GM03348 (cell line): ENCODE measurements around the gene COL23A1.
"Not testable (repeated sequence)": the region's sequence is repeated elsewhere in the genome, so short reads cannot be mapped to it uniquely, and the experiment has no call there.

Source experiments
- DNase-seq: peaks from one replicate; pipeline ENCODE4 v3.0.0; 2012; ENCODE audit warnings: low spot score

Gene COL23A1

DNA sequence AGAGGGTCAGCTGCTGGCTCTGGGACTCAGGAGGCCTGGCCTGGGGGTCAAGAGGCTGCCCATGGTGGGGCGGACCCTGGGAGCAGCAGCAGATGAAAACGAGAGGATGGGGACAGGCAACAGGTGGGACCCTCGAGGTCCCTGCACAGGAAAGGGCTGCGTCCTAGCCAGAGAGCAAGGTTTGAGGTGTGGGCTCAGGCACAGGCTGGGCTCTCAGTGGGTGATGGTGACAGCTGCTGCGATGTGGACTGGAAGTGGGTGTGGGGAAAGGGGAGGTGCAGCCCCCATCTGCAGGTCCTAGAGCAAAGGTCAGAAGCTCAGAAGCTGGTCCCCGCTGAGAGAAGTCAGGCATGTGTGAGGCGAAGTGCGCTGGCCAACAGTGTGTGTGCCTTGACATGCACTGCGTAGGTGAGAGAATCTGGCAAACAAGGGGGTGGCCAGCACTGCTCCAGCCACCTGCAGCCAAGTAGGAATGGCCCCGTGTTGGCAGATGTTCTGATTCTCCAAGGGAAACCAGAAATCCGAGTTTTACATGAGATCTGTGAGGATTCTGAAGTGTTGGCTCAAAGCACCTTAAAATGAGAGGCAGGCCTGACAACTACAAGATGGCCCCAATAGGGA is 85.7 kb downstream of the COL23A1 start:
- no peak for DNase-seq

DNA sequence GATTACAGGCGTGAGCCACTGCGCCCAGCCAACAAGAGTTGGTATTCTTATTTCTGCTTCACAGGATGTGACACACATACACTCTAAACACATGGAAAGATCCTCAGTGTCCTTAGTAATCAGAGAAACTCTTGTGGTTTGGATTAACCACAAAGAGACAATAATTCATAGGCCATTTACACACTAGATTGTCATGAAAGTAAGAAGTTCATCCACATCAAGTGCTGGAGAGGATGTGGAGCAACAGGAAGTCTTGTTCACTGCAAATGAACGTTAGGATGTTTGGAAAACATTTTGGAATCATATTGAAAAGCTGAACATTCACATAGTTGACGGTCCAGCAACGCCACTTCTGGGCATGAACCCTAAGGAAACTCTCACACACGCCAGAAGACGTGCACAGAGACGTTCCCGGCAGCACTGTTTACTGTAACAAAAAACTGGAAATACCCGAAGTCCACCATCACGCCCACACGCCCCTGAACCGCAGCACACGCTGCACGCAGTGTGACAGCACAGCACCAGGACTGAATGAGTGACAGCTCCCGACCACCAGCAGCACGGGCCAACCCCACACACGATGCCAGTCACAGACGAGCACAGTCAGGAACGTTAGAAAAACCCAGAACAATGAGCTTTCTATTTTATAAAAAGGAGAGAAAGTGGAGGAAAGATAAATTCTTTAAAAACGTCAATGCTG is 87.6 kb downstream of the COL23A1 start:
- DNase-seq, result no peak

DNA sequence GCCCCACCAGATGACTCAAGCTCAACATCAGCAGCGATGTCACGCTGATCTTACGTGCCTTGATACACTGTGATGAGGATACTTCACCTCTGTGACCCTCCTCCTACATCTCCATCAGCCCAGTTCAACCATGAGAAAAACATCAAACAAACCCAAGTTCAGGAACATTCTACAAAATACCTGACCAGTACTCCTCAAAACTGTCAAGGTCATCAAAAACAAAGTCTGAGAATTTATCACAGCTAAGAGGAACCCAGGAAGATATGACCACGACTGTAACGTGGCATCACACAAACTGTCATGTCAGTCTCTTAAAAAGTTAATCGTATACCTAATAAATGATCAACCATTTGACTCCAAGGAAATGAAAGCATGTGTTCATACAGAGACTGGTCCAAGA is 90.8 kb downstream of the COL23A1 start:
- no peak for DNase-seq

DNA sequence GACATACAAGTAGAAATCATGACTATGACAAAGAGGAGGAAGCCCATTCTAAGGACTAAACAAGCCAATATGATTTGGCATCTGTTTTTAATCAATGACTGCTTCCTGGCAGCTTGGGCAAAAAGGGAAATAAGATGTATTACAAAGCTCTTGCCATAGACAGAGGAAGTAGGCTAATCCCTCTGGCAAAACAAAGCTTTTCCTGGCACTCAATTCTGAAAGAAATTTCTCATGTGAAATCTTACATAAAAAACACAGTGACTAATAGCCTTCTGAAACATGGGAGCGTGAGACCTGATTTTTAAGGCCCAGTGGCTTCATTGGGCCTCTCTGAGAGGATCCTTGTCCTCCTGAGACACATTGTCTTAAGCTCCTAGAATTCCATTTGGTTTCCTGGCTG is 93.6 kb downstream of the COL23A1 start:
- DNase-seq, result no peak

DNA sequence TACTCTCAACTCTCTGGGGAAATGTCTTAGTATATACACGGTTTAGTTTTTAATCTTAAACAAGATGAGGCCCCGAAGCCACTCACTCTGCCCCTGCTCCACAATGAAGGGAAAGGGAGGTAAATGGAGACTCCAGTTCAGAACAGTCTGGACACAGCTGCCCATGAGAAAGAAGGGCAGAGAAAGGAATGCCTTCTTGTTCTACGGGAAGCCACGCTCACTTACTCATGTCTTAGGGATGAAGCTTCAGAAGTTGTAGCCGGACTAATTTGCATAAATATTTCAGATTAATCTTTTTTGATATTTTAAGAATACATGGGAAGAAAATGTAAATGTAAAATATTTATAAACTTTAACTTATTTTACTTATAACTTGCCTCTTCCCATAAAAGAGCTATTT is 94.0 kb downstream of the COL23A1 start:
- no peak for DNase-seq

DNA sequence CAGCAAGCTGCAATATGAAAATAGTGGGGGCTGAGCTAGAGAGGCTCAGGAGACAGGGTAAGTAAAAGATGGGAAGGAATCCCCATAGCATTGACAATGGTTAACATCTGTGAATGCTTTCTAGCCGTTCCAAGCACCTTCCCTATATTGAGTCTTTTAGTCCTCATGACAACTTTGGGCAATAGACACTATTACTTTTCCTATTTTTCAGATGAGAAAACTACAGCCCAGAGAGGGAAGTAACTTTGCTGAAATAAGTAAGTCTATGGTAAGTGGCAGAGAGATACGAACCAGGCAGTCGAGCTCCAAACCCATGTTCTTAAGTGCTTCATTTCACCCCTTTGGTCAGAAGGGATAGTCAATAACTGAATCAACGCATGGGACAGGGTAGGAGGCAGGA is 94.5 kb downstream of the COL23A1 start:
- DNase-seq, result no peak

DNA sequence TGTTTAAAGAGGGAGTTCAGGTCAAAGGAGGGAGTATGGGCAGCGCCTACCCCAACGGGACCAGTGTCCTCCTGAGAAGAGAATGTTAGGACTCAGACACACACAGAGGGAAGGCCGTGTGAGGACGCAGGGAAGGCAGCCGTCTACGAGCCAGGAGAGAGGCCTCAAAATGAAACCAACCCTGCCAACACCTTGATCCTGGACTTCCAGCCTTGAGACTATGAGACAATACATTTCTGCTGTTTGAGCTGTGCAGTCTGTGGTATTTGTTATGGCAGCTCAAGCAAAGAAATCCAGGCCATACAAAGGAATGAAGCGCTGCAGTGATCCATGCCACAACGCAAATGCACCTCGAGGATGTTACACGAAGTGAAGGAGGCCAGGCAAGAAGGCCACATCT is 97.9 kb downstream of the COL23A1 start:
- DNase-seq, result no peak

DNA sequence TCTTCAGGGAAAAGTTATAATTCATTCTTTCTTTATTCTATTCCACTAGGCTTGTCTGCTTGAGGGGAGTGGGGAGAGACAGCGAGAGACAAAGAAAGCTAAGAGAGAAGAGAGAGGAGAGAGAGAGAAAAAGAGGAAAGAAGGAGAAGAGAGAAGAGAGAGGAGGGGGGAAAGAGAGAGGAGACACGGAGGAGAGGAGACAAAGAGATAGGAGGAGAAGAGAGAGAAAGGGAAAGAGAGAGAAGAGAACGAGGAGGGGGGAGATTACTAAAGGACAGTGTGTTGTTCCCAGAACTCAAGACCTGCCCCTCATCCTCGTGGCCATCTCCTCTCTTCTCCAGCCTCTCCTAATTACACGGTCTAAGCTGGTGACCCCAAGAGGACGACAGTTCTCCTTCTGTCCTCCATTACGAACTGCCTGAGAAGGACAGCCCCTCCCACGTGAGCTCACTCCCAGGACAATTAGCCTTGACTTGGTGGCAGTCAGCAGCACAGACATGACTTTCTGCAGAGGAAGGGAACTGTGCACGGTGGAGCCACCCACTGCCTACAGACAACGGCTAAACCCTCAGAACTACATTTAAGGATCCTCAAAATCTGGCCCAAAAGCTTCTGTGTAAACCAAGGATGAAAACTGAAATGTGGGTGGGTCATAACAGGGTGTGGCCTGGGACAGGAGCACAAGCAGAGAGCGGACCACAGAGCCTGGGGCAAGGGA is 99.1 kb downstream of the COL23A1 start:
- DNase-seq, result no peak

DNA sequence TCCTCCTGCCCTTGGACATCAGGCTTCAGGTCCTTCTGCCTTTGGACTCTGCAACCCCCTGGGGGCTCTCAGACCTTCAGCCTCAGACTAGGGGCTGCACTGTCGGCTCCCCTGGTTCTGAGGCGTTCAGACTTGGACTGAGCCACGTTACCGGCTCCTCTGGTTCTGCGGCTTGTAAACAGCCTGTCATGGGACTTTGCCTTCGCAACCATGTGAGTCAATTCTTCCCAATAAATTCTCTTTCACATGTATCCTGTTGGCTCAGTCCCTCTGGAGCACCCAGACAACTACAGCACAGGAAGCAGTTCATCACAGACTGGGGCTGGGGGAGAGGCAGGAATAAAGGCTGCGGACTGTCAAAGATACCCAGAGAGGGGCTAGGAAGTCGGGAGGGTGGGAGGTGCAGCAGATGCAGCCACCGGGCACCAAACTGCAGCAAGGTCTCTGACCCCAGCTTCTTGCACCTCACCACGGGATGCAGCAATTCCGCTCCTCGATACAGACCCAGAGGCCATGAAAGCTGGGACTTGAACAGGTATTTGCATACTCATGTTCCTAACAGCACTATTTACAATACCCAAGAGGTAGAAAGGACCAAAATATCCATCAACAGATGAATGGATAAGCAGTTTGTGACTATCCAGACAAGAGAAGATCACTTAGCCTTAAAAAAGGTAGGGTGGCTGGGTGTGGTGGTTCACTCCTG is 100.8 kb downstream of the COL23A1 start:
- DNase-seq, result no peak

DNA sequence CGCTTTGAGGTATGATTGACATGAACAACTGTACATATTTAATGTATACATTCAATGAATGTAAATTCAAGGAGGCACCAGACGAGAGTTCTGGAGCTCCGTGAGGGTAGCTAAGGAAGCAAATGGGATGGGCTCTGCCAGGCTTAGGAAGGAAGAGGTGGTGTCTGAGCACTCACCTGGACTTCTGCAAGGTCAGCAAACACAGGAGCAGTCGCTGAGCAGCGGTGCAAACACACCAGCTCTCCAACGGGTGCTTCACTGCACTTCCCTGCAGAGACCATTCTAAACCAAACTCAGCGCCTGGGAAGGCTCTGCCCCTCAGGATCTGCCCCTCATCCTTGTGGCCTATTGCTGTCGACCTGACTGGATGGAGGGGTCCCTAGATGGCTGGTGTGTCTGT is 101.5 kb downstream of the COL23A1 start:
- DNase-seq, result no peak

DNA sequence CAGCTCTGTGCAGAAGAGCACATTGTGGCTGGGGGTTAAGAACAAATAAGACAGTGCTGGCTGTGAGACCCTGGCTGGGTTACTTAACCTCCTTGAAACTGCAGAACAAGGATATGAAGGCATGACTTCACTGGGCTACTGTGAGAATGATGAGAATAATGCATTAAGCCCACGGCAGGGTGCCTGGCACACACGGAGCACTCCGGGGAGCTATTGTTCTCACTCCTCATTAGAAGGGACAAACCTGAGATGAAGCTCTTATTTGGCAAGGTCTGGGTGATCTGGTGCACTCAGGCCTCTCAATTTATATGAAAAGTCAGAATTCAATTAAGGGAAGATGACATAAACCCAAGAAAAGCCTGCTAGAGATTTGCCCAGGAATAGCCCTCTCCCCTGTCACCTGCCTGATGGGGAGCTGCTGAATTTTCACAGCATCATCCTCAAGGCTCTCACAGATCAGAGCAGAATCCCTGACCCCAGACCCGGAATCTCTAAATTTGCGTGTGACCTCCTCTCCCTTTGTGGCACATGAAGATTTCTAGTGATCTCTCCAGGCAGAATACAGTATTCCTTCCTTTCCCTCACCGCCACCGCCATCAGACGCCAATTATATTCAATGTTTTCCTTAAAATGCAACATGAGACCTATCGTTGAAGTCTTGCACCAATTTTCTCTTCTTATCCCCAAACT is 102.1 kb downstream of the COL23A1 start:
- no peak for DNase-seq

DNA sequence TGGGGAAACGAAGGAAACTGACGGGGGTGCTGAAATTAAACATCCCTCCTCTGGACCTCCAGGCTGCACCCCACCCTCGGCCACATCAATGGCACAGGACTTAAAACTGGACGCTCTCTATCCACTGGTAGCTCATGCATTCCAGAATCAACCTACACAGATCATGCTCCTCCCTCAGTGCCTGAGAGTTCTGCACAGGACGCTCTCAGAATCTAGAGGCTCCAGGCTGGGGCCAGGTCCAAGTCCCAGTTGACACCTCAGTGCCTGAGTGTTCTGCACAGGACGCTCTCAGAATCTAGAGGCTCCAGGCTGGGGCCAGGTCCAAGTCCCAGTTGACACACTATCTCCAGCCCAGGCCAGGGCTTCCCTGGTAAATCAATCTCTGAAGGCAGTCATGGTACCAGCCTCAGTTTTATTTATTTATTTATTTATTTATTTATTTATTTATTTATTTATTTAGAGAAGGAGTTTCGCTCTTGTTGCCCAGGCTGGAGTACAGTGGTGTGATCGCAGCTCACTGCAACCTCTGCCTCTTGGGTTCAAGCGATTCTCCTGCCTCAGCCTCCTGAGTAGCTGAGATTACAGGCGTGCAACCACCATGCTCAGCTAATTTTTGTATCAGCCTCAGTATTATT is 103.2 kb downstream of the COL23A1 start:
- DNase-seq, result not testable (repeated sequence)

DNA sequence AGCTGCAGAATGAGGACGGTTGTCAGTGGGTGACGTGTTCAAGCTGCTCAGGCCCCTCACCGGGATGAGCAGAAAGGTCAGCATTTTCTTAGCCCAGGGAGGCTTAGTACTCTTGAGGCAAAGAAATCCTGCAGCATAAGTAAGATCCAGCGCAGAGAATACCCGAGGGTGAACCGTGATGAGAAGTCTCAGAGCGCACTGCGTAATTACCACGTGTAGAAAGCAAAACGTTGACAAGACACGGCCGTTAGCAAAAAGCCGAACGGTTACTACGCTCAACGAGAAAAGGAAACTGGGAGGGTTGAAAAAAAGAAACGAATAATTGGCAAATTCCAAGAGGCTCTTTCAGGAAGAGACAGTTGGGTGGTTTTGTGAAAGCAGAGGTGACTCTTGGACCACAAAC is 104.0 kb downstream of the COL23A1 start:
- DNase-seq, result no peak

DNA sequence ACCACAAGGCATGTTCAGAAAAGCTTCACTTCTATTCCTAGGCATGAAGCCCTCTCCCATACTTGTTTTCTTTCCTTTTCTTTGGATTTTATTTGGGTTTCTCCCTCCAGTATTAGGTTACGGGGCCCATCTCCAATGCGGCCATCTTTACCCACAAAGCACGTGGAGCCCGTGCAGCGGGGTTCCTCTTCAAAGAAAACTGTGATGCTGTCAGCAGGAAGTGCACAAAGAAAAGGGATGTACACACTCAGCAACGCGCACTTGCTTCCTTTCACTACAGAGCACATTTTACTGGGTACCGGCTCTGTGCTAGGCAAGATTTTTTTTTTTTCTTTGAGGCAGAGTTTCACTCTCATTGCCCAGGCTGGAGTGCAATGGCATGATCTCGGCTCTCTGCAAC is 106.6 kb downstream of the COL23A1 start:
- no peak for DNase-seq

DNA sequence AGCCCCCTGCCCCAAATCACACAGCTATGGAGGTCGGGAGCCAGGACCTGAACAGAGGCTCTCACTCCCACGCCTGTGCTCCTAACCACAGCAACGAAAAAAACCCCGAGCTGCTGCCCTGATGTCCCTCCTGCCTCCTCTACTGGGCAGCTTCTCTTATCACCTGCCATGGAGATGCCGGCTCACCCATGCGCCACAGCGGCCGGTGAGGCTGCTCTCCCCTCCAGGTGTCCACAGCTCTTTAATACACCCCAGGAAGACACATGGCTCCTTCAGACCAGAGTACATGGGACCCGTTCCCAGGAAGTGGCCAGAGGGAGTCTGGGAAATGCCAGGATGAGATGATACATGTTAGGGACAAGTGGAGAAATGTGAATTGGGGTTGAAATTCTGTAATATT is 110.9 kb downstream of the COL23A1 start:
- no peak for DNase-seq

DNA sequence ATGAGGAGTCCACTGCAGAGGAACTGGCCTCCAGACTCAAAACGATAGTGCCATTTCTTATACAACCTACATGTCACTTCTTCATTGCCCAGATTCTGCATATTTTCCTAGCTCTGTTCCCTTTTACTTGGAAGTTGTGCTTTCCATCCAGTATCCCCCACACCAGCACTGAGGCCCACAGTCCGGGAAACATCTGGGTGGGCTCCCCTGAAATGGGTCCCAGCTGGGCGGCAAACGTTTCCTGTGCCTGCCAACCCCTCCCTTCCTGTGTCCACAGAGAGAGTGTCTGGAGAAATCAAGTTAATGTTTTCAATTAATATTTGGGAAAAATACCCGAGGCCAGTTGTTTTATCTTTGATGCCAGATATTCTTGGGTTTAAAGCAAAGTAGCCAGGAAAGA is 111.8 kb downstream of the COL23A1 start:
- DNase-seq, result no peak

DNA sequence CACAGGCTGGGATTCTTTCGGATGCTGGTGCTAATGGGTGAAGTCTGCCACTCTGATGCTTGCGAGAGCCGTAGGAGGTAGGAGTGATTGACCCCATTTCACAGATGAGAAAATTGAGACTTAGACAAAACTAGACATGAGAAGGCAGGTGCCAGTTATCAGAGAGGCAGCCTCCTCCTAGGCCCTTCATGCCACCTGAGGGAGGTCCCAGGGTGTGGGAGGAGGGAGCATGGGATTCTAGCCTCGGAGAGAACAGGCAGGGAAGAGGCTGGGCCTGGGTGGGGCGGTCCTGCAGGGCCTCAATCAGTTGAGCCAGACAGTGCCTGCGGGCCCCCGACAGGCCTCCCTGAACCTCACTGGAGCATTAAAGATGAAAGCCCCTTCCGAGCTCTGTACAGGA is 112.4 kb downstream of the COL23A1 start:
- DNase-seq, result no peak

DNA sequence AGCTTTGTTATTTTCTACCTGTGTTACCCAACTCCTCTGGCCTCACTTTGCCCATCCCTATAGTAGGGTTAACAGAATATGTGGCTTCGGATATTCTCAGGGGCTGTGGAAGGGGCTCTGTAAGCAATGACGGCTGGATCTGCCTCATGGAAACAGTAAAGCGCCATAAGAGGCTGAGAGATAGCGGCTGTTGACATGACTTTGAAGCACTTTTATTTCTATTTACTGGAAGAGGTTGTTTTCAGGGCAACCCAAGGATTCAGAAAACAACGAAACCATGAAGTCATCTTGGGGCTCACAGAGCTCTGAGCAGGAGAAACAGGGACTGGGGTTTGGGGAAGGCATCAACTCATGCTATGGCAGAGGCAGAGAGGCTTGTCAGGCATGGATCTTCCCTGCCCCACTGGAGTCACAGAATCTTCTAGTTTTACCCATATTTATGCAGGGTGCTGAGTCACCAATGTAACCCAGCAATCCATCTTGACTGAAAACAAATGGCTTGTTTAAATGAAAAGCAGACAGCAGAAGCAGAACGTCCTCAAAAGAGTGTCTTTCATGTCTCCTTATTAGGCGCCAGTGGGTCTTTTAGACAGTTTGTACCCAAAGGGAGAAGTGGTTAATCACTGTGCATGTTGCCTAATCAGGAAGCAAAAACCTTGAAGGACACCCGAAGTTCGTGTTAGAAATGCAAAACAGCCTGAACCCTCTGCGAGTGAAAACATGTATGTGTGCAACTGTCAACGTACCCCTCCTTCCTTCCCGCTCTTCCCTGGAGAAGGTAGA is 113.0 kb downstream of the COL23A1 start:
- no peak for DNase-seq

DNA sequence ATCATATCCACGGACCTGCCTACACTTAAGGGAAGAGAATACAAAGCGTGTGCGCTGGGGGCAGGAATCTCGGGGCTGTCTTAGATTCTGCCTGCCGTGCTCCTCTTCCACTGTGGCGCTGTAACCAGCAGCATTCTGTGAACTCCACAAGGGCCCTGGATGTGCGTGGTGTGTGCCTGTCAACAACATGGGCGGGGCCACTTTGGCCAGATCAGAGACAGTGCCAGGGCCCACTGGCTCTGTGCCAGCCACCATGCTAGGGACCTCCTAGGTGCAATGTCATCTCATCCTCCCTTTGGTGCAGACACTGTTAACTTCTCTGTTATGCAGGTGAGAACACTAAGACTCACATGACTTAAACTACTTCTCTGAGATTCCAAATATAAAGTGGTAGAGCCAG is 113.7 kb downstream of the COL23A1 start:
- no peak for DNase-seq

DNA sequence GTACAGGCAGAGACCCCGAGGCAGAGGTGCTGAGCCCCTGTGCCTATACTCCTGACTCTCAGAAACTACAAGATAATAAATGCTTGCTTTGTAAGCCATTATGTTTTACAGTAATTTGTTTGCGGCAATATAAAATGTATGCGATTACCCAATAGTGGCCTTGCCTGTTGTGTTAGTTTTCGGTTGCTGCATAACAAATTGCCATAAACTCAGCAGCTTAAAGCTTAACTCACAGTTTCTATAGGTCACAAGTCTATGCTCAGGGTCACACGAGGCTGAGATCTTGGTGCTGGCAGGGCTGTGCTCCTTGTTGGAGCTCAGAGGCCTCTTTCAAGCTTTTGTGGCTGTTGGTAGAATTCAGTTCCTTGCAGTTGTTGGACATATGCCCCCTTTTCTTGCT is 114.8 kb downstream of the COL23A1 start:
- no peak for DNase-seq

DNA sequence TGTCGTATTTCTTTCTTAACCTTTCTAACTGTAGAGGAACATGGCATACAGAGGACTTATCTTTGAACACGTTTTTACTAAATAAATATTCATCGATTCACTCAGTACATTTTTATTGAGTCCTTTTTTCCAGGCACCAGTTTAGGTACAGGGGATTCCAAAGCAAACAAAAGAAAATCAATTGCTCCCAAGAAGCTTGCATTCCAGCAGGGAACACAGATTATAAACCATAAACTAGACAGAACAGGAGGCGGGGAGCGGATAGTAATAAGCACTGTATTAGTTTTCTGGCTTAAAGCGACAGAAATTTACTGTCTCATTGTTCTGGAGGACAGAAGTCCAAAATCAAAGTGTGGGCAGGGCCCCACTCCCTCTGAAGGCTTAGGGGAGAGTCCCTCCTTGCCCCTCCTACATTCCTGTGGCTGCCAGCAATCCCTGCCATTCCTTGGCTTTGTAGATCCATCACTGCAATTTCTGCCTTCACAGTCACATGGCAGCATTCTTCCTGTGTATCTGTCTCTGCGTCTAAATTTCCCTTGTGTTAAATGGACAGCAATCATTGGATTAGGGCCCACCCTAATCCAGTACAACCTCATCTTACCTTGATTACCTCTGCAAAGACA is 115.5 kb downstream of the COL23A1 start:
- DNase-seq, result no peak
